Measurements from ENCODE around the gene TENM3. TPM values are rescaled to one million over a fixed set of nuclear protein-coding genes. Genes with fewer than 3 reads are reported as not detected.

The TENM3 gene
- total and polyA plus RNA-seq, 2 donors (not counting 3 experiments of a cell fraction or from before 2014, with no cell fraction given) = 3.2 to 6.2 TPM

DNA sequence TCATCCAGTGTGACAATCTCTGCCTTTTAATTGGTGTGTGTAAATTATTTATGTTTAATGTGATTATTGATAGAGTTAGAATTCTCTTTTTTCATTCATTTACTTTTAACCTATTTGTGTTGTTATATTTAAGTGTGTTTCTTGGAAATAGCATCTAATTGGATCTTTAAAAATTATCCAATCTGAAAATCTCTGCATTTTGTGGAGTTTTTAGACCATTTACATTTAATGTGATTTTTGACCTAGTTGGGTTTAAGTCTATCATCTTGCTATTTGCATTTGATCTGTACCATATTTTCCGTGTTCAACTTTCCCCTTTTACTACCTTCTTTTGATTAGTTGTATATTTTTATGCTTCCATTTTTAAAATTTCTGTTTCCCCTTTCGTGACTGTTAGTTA lies 71.3 kb downstream of the TENM3 start:
- no peak overlapping the region for H3K9ac ChIP-seq (replicated peaks; ENCODE audit: extremely low read depth, insufficient read depth, low read length)
- ChIA-PET CTCF (no interaction called here), POLR2A (no interaction called here)
- no peak overlapping the region for H2AFZ ChIP-seq (ENCODE audit: low read depth, low read length)
- no peaks in the 10 kb centered on the region for H3K27me3 ChIP-seq (ENCODE audit: control insufficient read depth in 2 of 2, insufficient read depth in 2 of 2, low read length in 2 of 2)
- TF ChIP-seq, protein P1, sequence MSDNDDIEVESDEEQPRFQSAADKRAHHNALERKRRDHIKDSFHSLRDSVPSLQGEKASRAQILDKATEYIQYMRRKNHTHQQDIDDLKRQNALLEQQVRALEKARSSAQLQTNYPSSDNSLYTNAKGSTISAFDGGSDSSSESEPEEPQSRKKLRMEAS (IDR thresholded peaks at IDR 0.05; ENCODE audit: insufficient read depth, insufficient read length) = no peak
- TF ChIP-seq POLR2AphosphoS5 (IDR thresholded peaks at IDR 0.05; ENCODE audit: insufficient read depth, low read depth, low read length) = no peak
- TF ChIP-seq EZH2 (IDR thresholded peaks at IDR 0.05; ENCODE audit: borderline replicate concordance, low read depth, low read length, severe bottlenecking) = no peak
- TF ChIP-seq GATA2 (IDR thresholded peaks at IDR 0.05; ENCODE audit: insufficient read depth, insufficient read length, low read depth, low read length) = no peak
- TF ChIP-seq POLR2A (IDR thresholded peaks at IDR 0.05; ENCODE audit: low read depth, low read length) = no peak
- no peak for TF ChIP-seq JUN (IDR thresholded peaks at IDR 0.05; ENCODE audit: borderline replicate concordance, insufficient read depth, insufficient read length, low read depth)
- TF ChIP-seq FOS (IDR thresholded peaks at IDR 0.05; ENCODE audit: borderline replicate concordance, insufficient read depth, low read length) = no peak
- TF ChIP-seq, protein P2, sequence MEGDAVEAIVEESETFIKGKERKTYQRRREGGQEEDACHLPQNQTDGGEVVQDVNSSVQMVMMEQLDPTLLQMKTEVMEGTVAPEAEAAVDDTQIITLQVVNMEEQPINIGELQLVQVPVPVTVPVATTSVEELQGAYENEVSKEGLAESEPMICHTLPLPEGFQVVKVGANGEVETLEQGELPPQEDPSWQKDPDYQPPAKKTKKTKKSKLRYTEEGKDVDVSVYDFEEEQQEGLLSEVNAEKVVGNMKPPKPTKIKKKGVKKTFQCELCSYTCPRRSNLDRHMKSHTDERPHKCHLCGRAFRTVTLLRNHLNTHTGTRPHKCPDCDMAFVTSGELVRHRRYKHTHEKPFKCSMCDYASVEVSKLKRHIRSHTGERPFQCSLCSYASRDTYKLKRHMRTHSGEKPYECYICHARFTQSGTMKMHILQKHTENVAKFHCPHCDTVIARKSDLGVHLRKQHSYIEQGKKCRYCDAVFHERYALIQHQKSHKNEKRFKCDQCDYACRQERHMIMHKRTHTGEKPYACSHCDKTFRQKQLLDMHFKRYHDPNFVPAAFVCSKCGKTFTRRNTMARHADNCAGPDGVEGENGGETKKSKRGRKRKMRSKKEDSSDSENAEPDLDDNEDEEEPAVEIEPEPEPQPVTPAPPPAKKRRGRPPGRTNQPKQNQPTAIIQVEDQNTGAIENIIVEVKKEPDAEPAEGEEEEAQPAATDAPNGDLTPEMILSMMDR (IDR thresholded peaks at IDR 0.05; ENCODE audit: extremely low read depth in 1 of 2, insufficient read depth in 1 of 2, low read depth in 1 of 2, low read length in 2 of 2) = no peak
- TF ChIP-seq MYC (IDR thresholded peaks at IDR 0.05; ENCODE audit: low read depth, low read length) = no peak
- no peak overlapping the region for H3K4me3 ChIP-seq (replicated peaks in 1 of 3; ENCODE audit: insufficient read depth in 1 of 3, low read depth in 1 of 3, low read length in 3 of 3)
- FAIRE-seq (no peak), DNase-seq (ENCODE audit: low read depth, low spot score) (no peak)
- no peaks in the 10 kb centered on the region for H3K79me2 ChIP-seq (ENCODE audit: control insufficient read depth, insufficient read depth, low read length)
- no peaks in the 10 kb centered on the region for H3K9me3 ChIP-seq (replicated peaks; ENCODE audit: control insufficient read depth, insufficient read depth, low read length)
- H3K27ac ChIP-seq (ENCODE audit: insufficient read depth, low read depth, low read length) = no peak overlapping the region
- BruUV-seq (replicated peaks) = no TSS peak
- H3K4me1 ChIP-seq (ENCODE audit: control insufficient read depth, extremely low read depth, insufficient read depth, low read length) = no peaks in the 10 kb centered on the region
- H3K4me2 ChIP-seq (ENCODE audit: insufficient read depth, low read length) = no peak overlapping the region
- no peaks in the 10 kb centered on the region for H4K20me1 ChIP-seq (replicated peaks; ENCODE audit: control insufficient read depth, extremely low read depth, insufficient read depth, low read length)
- dilution Hi-C loops (cut with MboI; ENCODE audit: extremely low pct_ligation_motif_present, low sequenced_read_pairs) (no loop called here), intact Hi-C loops (cut with micrococcal nuclease) (no loop called here)
- no peaks in the 10 kb centered on the region for H3K36me3 ChIP-seq (ENCODE audit: control insufficient read depth in 2 of 2, extremely low read depth in 1 of 2, insufficient read depth in 2 of 2, low read length in 2 of 2)
- no peaks in the 10 kb centered on the region for H3K9me1 ChIP-seq (replicated peaks; ENCODE audit: control insufficient read depth, extremely low read depth, insufficient read depth, low read length)
